CD14-positive monocyte (primary cell): ENCODE results near the gene TUBB4A. TPM values are rescaled to one million over a fixed set of nuclear protein-coding genes. Genes with fewer than 3 reads are reported as not detected.

ENCODE experiments used
- DNase-seq, 3 donors: peaks; one replicate each; pipeline ENCODE4 v3.0.0-alpha.2; 2011 to 2022
- H2AFZ ChIP-seq: 2 replicates; pipeline ENCODE4 v1.6.0; 2012; ENCODE audit warnings: mild to moderate bottlenecking, low read depth, low read length, inconsistent platforms; ENCODE audit not compliant: insufficient read depth, poor library complexity, severe bottlenecking
- H3K27ac ChIP-seq, 2 donors: 1 replicate in 1 of 2; 2 replicates in 1 of 2; pipeline ENCODE4 v1.5.1; 2012 to 2013; ENCODE audit warnings: low read length in 2 of 2, control low read depth in 1 of 2, inconsistent platforms in 1 of 2, low read depth in 1 of 2, mild to moderate bottlenecking in 1 of 2
- H3K27me3 ChIP-seq, 2 donors: one replicate each; pipeline versions ENCODE4 v1.6.0 to v1.6.1; 2011 to 2013; ENCODE audit warnings: low read length in 2 of 2; ENCODE audit not compliant: control insufficient read depth in 2 of 2, insufficient read depth in 2 of 2
- H3K36me3 ChIP-seq, 2 donors: replicated peaks in 1 of 2; 1 replicate in 1 of 2; 2 replicates in 1 of 2; pipeline versions ENCODE4 v1.5.1 to v1.6.1; 2012 to 2013; ENCODE audit warnings: low read length in 2 of 2, control low read depth in 1 of 2, inconsistent platforms in 1 of 2, mild to moderate bottlenecking in 1 of 2; ENCODE audit not compliant: insufficient read depth in 2 of 2, control insufficient read depth in 1 of 2
- H3K4me1 ChIP-seq, 2 donors: 1 replicate in 1 of 2; 2 replicates in 1 of 2; pipeline versions ENCODE4 v1.5.1 to v1.6.1; 2012 to 2013; ENCODE audit warnings: low read length in 2 of 2, control low read depth in 1 of 2, inconsistent platforms in 1 of 2, mild to moderate bottlenecking in 1 of 2, moderate library complexity in 1 of 2; ENCODE audit not compliant: insufficient read depth in 2 of 2, control insufficient read depth in 1 of 2
- H3K4me2 ChIP-seq: replicated peaks from 2 replicates; pipeline ENCODE3; 2012; ENCODE audit warnings: low read length, moderate library complexity, mild to moderate bottlenecking; ENCODE audit not compliant: poor library complexity, severe bottlenecking; ENCODE audit errors: extremely low read depth
- H3K4me3 ChIP-seq, 3 experiments: fragments of 200-600 bp in 1 of 3; sonication (generic) in 1 of 3; replicated peaks in 1 of 3; 1 replicate in 2 of 3; 2 replicates in 1 of 3; pipeline ENCODE4 v1.5.1; 2011 to 2013; ENCODE audit warnings: low read length in 3 of 3, mild to moderate bottlenecking in 3 of 3, control low read depth in 2 of 3, low read depth in 2 of 3, inconsistent platforms in 1 of 3, moderate library complexity in 1 of 3
- H3K79me2 ChIP-seq: 2 replicates; pipeline ENCODE4 v1.6.0; 2012; ENCODE audit warnings: mild to moderate bottlenecking, control low read depth, inconsistent platforms, low read length, moderate library complexity; ENCODE audit not compliant: insufficient read depth
- H3K9ac ChIP-seq: 2 replicates; pipeline ENCODE4 v1.6.0; 2017; ENCODE audit warnings: low read length, mild to moderate bottlenecking; ENCODE audit not compliant: insufficient read depth, poor library complexity, severe bottlenecking
- H3K9me3 ChIP-seq, 2 donors: replicated peaks in 1 of 2; 1 replicate in 1 of 2; 2 replicates in 1 of 2; pipeline versions ENCODE4 v1.5.1 to v1.6.1; 2012 to 2013; ENCODE audit warnings: low read length in 2 of 2, control low read depth in 1 of 2; ENCODE audit not compliant: control insufficient read depth in 1 of 2, insufficient read depth in 1 of 2
- H4K20me1 ChIP-seq: 2 replicates; pipeline ENCODE4 v1.6.0; 2012; ENCODE audit warnings: mild to moderate bottlenecking, low read length, control low read depth, moderate library complexity; ENCODE audit not compliant: insufficient read depth
- H3K27ac Mint-ChIP-seq, 7 donors: one replicate each; pipeline ENCODE4 v1.8.0; 2020; ENCODE audit warnings: mild to moderate bottlenecking in 7 of 7, mixed read lengths in 7 of 7, moderate library complexity in 6 of 7, inconsistent platforms in 2 of 7
- H3K27me3 Mint-ChIP-seq, 3 donors: one replicate each; pipeline ENCODE4 v1.8.0; 2021 to 2022; ENCODE audit warnings: low read depth in 3 of 3, mild to moderate bottlenecking in 3 of 3, mixed read lengths in 3 of 3, moderate library complexity in 3 of 3, inconsistent platforms in 1 of 3
- H3K36me3 Mint-ChIP-seq, 2 donors: one replicate each; pipeline ENCODE4 v1.8.0; 2020; ENCODE audit warnings: mixed read lengths in 2 of 2, inconsistent platforms in 1 of 2, mild to moderate bottlenecking in 1 of 2
- H3K4me1 Mint-ChIP-seq: one replicate; pipeline ENCODE4 v1.8.0; 2020; ENCODE audit warnings: mild to moderate bottlenecking, mixed read lengths
- H3K4me3 Mint-ChIP-seq, 2 donors: one replicate each; pipeline ENCODE4 v1.8.0; 2020; ENCODE audit warnings: mild to moderate bottlenecking in 2 of 2, mixed read lengths in 2 of 2, moderate library complexity in 1 of 2
- H3K9me3 Mint-ChIP-seq, 7 donors: one replicate each; pipeline ENCODE4 v1.8.0; 2020 to 2022; ENCODE audit warnings: mixed read lengths in 7 of 7, mild to moderate bottlenecking in 6 of 7, moderate library complexity in 6 of 7, inconsistent platforms in 2 of 7
- WGBS: methylation state at CpG from one replicate; pipeline ENCODE4 v1.1.5; 2013; ENCODE audit warnings: missing lambda C conversion rate; ENCODE audit not compliant: insufficient coverage; 5-methylcytosine and 5-hydroxymethylcytosine counted together
- intact Hi-C, 2 donors: fragments of 100-400 bp; cut with micrococcal nuclease; formaldehyde crosslinking; loops; one replicate each; pipeline versions ENCODE4 v1.15.0 to v1.15.1; 2023
- polyA plus RNA-seq, 3 donors: library from polyadenylated mRNA; depleted of rRNA in 1 of 3; unstranded in 2 of 3; stranded (reverse) in 1 of 3; fragments of 300-500 nt in 2 of 3; fragments of >200 nt in 1 of 3; fragmentation: Illumina TruSeq in 2 of 3; gene quantifications; 1 replicate in 2 of 3; 2 replicates in 1 of 3; pipeline ENCODE4 v1.2.3, GENCODE V29; 2012 to 2021
- TF ChIP-seq, protein P1 (sequence below): fragments of 200-600 bp; IDR thresholded peaks from one replicate; pipeline ENCODE4 v1.8.0; 2022; ENCODE audit warnings: antibody characterized with exemption, mild to moderate bottlenecking

TUBB4A gene
- polyA plus RNA-seq, 3 donors, result 0.16 TPM; not detected in 2

- Mint-ChIP-seq H3K4me3 (peak overlapping the region; percentile 96 to 99), H3K27ac (peak overlapping the region in 5 of 7 donors; percentile 83 to 99 (median 96)), H3K9me3 (peaks cover 0 to 2% (median 0%) of the 10 kb centered on the region in 7 donors), H3K4me1 (peaks cover 27% of the 10 kb centered on the region), H3K27me3 (peaks cover 0 to 7% (median 3%) of the 10 kb centered on the region in 3 donors), H3K36me3 (peaks cover 7 to 17% of the 10 kb centered on the region in 2 donors)
- H3K9ac ChIP-seq, result peak overlapping the region; percentile 95
- intact Hi-C loops, result no loop called here
- no peaks in the 10 kb centered on the region for H4K20me1 ChIP-seq
- peaks cover 13% of the 10 kb centered on the region for H3K79me2 ChIP-seq
- peak overlapping the region; percentile 82 to 98 for H3K27ac ChIP-seq
- peaks cover 15 to 21% of the 10 kb centered on the region in 2 donors for H3K4me1 ChIP-seq
- TF ChIP-seq, protein P1, sequence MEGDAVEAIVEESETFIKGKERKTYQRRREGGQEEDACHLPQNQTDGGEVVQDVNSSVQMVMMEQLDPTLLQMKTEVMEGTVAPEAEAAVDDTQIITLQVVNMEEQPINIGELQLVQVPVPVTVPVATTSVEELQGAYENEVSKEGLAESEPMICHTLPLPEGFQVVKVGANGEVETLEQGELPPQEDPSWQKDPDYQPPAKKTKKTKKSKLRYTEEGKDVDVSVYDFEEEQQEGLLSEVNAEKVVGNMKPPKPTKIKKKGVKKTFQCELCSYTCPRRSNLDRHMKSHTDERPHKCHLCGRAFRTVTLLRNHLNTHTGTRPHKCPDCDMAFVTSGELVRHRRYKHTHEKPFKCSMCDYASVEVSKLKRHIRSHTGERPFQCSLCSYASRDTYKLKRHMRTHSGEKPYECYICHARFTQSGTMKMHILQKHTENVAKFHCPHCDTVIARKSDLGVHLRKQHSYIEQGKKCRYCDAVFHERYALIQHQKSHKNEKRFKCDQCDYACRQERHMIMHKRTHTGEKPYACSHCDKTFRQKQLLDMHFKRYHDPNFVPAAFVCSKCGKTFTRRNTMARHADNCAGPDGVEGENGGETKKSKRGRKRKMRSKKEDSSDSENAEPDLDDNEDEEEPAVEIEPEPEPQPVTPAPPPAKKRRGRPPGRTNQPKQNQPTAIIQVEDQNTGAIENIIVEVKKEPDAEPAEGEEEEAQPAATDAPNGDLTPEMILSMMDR, result no peak
- H2AFZ ChIP-seq, result peak overlapping the region; percentile 95
- WGBS, result 100% methylated on average over 4 of the region's 8 CpGs
- no peaks in the 10 kb centered on the region for H3K9me3 ChIP-seq
- H3K4me2 ChIP-seq, result peak overlapping the region; percentile 90
- H3K4me3 ChIP-seq, result peak overlapping the region in 2 of 3 experiments; percentile 89 to 95
- peaks cover 6 to 15% of the 10 kb centered on the region in 2 donors for H3K36me3 ChIP-seq
- H3K27me3 ChIP-seq, result no peaks in the 10 kb centered on the region
- DNase-seq, result no peak
These were observed 19.8 kb downstream of the TUBB4A start for GRCh38 chr19:6482343-6482686.

DNA sequence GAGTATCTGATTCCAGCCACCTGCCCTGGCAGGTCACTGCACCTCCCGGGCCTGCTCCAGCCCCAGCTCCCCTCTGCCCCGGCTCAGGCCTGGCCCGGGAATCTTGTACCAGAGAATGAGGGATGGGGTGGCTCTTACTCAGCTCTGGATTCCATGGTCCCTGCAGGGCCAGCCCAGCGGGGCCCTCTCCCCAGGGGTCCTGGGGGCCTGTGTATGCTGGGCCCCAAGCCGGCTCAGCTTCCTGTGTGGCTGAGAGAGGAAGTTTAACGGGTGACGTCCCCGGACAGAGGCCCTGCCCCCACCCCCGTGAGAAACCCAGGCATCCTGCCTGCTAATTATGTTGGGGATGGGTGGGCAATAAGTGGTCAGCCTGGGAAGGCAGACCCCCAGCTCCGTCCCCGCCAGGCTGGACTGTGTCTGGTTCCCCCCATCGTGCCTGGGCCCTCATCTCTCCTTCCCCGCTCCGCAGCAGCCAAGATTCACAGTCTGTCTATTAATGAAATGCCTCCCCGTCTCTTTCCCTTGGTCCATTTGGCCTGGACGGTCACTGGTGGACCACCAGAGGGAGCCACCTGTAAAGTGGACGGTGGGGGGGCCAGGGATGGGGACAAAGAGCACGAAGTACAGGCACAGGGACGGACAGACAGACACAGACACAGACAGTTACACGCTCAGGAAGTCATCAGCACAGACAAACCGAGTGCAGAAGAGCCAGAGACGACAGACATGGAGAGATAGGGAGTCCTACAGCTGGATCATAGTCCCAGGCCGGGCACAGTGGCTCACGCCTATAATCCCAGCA lies 20.4 kb downstream of the TUBB4A start, which contains the start of gene DENND1C:
TSS of gene DENND1C (minus strand) at position 247 of the 802 bp plus-strand sequence. CDS start at position 155, 92 bp downstream.
- peaks cover 12 to 21% of the 10 kb centered on the region in 2 donors for H3K36me3 ChIP-seq
- peak within 1 kb of the TSS; percentile 96 to 99 for H3K4me3 Mint-ChIP-seq
- DNase-seq, result peak; percentile 70 to 72 (median 71)
- H3K4me3 ChIP-seq, result peak within 1 kb of the TSS; percentile 62 to 95 (median 89)
- H4K20me1 ChIP-seq, result no peaks in the 10 kb centered on the region
- H3K9ac ChIP-seq, result peak within 1 kb of the TSS; percentile 95
- peak within 1 kb of the TSS; percentile 90 for H3K4me2 ChIP-seq
- H3K79me2 ChIP-seq, result peaks cover 13% of the 10 kb centered on the region
- H3K27ac ChIP-seq, result peak within 1 kb of the TSS; percentile 82 to 98
- no peaks in the 10 kb centered on the region for H3K27me3 ChIP-seq
- TF ChIP-seq, protein P1, result peak; percentile 77
- no peaks in the 10 kb centered on the region for H3K9me3 ChIP-seq
- peak within 1 kb of the TSS; percentile 83 to 99 (median 96) for H3K27ac Mint-ChIP-seq
- peaks cover 27% of the 10 kb centered on the region for H3K4me1 Mint-ChIP-seq
- peaks cover 0 to 7% (median 2%) of the 10 kb centered on the region in 3 donors for H3K27me3 Mint-ChIP-seq
- intact Hi-C loops, result no loop called here
- peaks cover 15 to 21% of the 10 kb centered on the region in 2 donors for H3K4me1 ChIP-seq
- peaks cover 0 to 2% (median 0%) of the 10 kb centered on the region in 7 donors for H3K9me3 Mint-ChIP-seq
- H2AFZ ChIP-seq, result peak within 1 kb of the TSS; percentile 95
- WGBS, result 12% methylated on average over 15 of the region's 24 CpGs
- peaks cover 12 to 23% of the 10 kb centered on the region in 2 donors for H3K36me3 Mint-ChIP-seq
